ENCODE data around the gene ATP13A2. TPM values are rescaled to one million over a fixed set of nuclear protein-coding genes. Genes with fewer than 3 reads are reported as not detected.

The ATP13A2 gene
- polyA plus RNA-seq, 3 donors = 17.6 to 37.8 (median 19.5) TPM

DNA sequence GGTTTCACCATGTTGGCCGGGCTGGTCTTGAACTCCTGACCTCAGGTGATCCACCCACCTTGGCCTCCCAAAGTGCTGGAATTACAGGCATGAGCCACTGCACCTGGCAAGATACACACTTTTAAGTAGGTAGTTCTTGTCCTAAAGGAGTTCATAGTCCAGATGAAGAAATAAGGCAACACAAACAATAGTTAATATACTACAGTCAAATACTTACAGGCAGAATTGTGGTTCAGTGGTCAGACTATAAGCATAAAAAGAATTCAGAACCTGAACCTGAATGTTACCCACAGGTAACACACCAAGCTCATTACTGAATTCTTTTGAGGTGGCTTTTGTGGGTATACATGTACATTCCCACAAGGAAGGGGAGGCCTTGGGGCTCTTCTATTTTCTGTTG, 40.3 kb upstream of the ATP13A2 start:
- DNase-seq = no peak
- Mint-ChIP-seq H3K27ac (peak overlapping the region in 3 of 7 donors; percentile 26 to 95 (median 35)), H3K4me1 (peaks cover 22% of the 10 kb centered on the region), H3K9me3 (no peaks in the 10 kb centered on the region), H3K36me3 (peaks cover 16 to 31% of the 10 kb centered on the region in 2 donors), H3K4me3 (no peak overlapping the region), H3K27me3 (ENCODE audit: low read depth in 3 of 3) (peaks cover 0 to 2% (median 0%) of the 10 kb centered on the region in 3 donors)
- Histone ChIP-seq H3K36me3 (replicated peaks in 1 of 2; ENCODE audit: control insufficient read depth in 1 of 2, insufficient read depth in 2 of 2, low read length in 2 of 2) (peaks cover 21 to 29% of the 10 kb centered on the region in 2 donors), H3K27me3 (ENCODE audit: control insufficient read depth in 2 of 2, insufficient read depth in 2 of 2, low read length in 2 of 2) (no peaks in the 10 kb centered on the region), H3K79me2 (ENCODE audit: insufficient read depth, low read length) (peaks cover 68% of the 10 kb centered on the region), H3K9me3 (replicated peaks in 1 of 2; ENCODE audit: control insufficient read depth in 1 of 2, insufficient read depth in 1 of 2, low read length in 2 of 2) (no peaks in the 10 kb centered on the region), H4K20me1 (ENCODE audit: insufficient read depth, low read length) (peaks cover 43% of the 10 kb centered on the region), H2AFZ (ENCODE audit: insufficient read depth, low read depth, low read length, poor library complexity, severe bottlenecking) (no peak overlapping the region), H3K4me3 (replicated peaks in 1 of 3; ENCODE audit: low read depth in 2 of 3, low read length in 3 of 3) (no peak overlapping the region), H3K27ac (ENCODE audit: low read depth in 1 of 2, low read length in 2 of 2) (peak overlapping the region in 1 of 2 donors; percentile 93), H3K4me2 (replicated peaks; ENCODE audit: extremely low read depth, low read length, poor library complexity, severe bottlenecking) (no peak overlapping the region), H3K4me1 (ENCODE audit: control insufficient read depth in 1 of 2, insufficient read depth in 2 of 2, low read length in 2 of 2) (peaks cover 14 to 33% of the 10 kb centered on the region in 2 donors), H3K9ac (ENCODE audit: insufficient read depth, low read length, poor library complexity, severe bottlenecking) (no peak overlapping the region)
- TF ChIP-seq, protein P1, sequence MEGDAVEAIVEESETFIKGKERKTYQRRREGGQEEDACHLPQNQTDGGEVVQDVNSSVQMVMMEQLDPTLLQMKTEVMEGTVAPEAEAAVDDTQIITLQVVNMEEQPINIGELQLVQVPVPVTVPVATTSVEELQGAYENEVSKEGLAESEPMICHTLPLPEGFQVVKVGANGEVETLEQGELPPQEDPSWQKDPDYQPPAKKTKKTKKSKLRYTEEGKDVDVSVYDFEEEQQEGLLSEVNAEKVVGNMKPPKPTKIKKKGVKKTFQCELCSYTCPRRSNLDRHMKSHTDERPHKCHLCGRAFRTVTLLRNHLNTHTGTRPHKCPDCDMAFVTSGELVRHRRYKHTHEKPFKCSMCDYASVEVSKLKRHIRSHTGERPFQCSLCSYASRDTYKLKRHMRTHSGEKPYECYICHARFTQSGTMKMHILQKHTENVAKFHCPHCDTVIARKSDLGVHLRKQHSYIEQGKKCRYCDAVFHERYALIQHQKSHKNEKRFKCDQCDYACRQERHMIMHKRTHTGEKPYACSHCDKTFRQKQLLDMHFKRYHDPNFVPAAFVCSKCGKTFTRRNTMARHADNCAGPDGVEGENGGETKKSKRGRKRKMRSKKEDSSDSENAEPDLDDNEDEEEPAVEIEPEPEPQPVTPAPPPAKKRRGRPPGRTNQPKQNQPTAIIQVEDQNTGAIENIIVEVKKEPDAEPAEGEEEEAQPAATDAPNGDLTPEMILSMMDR (IDR thresholded peaks at IDR 0.05) = no peak
- intact Hi-C loops (cut with micrococcal nuclease) = no loop called here
- no CpG with 5 or more reads among the region's 1 CpG for WGBS (ENCODE audit: insufficient coverage)

DNA sequence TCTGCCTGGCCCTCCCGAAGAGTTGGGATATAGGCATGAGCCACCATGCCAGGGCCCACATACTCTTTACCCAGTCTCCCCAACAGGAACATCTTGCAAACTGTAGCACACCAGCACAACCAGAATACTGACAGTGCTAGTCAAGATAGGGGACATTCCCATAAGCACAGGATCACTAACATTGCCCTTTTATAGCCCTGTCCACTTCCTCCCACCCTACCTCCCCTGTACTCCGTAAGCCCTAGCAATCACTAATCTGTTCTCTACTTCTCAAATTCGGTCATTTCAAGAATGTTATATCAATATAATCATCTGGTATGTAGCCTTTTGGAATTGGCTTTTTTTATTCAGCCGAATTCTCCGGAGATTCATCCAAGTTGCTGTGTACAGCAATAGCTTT, 36.2 kb upstream of the ATP13A2 start:
- H3K4me3 ChIP-seq (replicated peaks in 1 of 3; ENCODE audit: low read depth in 2 of 3, low read length in 3 of 3) = no peak overlapping the region
- Mint-ChIP-seq H3K27me3 (ENCODE audit: low read depth in 3 of 3) (no peaks in the 10 kb centered on the region), H3K4me3 (no peak overlapping the region), H3K36me3 (peaks cover 32 to 54% of the 10 kb centered on the region in 2 donors), H3K4me1 (peaks cover 30% of the 10 kb centered on the region), H3K9me3 (no peaks in the 10 kb centered on the region), H3K27ac (peak overlapping the region in 4 of 7 donors; percentile 13 to 82 (median 64))
- intact Hi-C loops (cut with micrococcal nuclease) = loop anchor here (5.0 kb wide), 2 partner anchors 86 to 96 kb away; no protein-coding TSS in a partner anchor
- H3K4me1 ChIP-seq (ENCODE audit: control insufficient read depth in 1 of 2, insufficient read depth in 2 of 2, low read length in 2 of 2) = peaks cover 23 to 42% of the 10 kb centered on the region in 2 donors
- peaks cover 83% of the 10 kb centered on the region for H3K79me2 ChIP-seq (ENCODE audit: insufficient read depth, low read length)
- no peaks in the 10 kb centered on the region for H3K27me3 ChIP-seq (ENCODE audit: control insufficient read depth in 2 of 2, insufficient read depth in 2 of 2, low read length in 2 of 2)
- DNase-seq = no peak
- no peak overlapping the region for H2AFZ ChIP-seq (ENCODE audit: insufficient read depth, low read depth, low read length, poor library complexity, severe bottlenecking)
- peaks cover 36 to 49% of the 10 kb centered on the region in 2 donors for H3K36me3 ChIP-seq (replicated peaks in 1 of 2; ENCODE audit: control insufficient read depth in 1 of 2, insufficient read depth in 2 of 2, low read length in 2 of 2)
- 100% methylated on average over 1 of the region's 5 CpGs for WGBS (ENCODE audit: insufficient coverage)
- peaks cover 61% of the 10 kb centered on the region for H4K20me1 ChIP-seq (ENCODE audit: insufficient read depth, low read length)
- TF ChIP-seq, protein P1 (IDR thresholded peaks at IDR 0.05) = no peak
- H3K27ac ChIP-seq (ENCODE audit: low read depth in 1 of 2, low read length in 2 of 2) = peak overlapping the region in 1 of 2 donors; percentile 17
- H3K4me2 ChIP-seq (replicated peaks; ENCODE audit: extremely low read depth, low read length, poor library complexity, severe bottlenecking) = no peak overlapping the region
- H3K9me3 ChIP-seq (replicated peaks in 1 of 2; ENCODE audit: control insufficient read depth in 1 of 2, insufficient read depth in 1 of 2, low read length in 2 of 2) = no peaks in the 10 kb centered on the region
- H3K9ac ChIP-seq (ENCODE audit: insufficient read depth, low read length, poor library complexity, severe bottlenecking) = no peak overlapping the region
